ENCODE data around the gene NEBL. TPM values are rescaled to one million over a fixed set of nuclear protein-coding genes. Genes with fewer than 3 reads are reported as not detected.

The NEBL gene
- total RNA-seq, 1 donor from 2014 or later: 25.5 TPM

DNA sequence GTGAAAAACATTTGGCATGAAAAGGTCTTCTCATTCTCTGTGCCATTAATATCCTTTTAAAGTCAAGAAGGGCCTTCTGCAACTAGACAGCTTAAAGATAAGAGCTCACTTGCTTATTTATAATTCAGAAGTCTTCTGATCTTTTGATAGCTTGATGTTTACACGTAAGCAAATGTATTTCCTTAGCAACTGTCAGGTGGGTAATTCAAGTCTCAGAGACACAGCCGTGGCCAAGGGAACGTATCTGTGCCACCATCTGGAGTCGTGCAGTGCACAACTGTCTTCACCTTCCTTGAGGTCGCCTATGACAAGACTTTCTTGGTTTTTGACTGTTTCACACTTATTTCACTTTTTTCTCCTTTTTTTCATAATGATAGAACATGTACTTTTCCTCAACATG lies 4.0 kb upstream of the NEBL start:
- no peak for DNase-seq (ENCODE audit: low spot score)

DNA sequence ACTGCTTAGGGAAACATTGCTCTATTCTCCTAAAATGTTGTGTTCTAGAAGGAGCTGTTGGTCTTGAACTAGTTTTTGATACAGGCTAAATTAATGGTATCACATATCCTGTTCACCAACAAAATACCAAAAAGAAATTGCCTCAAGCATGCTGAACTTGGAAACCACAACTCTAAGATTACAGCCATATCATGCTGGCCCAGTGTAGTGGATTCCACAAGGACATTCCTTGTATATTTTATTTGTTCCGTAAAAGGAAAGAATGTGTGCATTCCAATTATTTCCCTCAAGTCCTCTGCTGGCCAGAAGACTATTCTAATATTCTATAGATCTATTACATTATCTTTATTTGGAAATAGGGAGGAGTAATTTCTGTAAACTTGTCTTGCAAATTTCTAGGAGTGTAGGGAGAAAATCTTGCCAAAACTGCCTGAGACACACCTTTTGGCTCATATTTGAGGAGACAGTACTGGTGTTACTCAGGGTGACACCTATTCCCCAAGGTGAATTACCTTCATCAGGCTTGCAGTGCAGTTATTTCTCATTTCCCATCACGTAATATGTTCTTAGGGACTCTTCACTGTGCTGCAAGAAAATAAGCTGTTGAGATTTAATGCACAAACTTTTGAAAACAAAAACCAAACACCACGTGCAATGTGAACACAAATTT lies 1.9 kb upstream of the NEBL start:
- no peak for DNase-seq (ENCODE audit: low spot score)

DNA sequence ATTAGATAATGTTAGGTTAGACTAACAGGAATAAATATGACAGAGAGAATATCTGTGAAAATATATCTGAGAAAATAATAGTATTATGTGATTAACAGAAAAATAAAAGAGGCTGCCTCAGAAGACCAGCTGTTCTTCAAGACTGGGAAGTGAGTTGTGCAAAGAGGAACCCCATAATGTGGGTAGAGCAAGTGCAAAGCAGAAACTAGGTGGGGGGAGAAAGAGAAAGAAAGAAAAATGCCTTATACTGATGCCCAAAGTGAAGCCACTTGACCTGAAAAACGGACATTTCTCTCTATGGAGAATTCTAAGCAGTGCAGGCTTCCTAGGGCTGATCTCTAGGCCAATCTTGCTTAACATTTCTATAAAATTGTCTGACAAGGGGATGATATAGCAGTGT lies 3.8 kb downstream of the NEBL start:
- DNase-seq (ENCODE audit: low spot score): no peak

DNA sequence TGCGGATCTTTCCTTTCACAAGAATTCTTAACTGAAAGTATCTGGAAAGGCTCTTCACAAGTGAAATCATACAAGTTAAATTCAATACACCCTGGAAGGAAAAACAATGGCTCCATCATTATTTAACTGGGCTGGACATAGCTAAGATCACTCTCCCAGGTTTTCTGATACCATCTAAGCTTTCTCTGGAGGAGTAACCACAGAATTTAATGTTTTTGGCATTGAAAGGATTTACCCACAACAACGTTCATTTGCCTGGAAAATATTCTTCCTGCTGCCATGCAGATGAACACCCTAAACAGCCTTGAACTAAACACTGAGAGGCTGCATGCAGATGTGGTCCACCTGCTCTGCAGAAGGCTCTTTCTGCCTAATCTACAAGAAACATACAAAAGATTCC lies 4.3 kb downstream of the NEBL start:
- DNase-seq (ENCODE audit: low spot score): no peak

DNA sequence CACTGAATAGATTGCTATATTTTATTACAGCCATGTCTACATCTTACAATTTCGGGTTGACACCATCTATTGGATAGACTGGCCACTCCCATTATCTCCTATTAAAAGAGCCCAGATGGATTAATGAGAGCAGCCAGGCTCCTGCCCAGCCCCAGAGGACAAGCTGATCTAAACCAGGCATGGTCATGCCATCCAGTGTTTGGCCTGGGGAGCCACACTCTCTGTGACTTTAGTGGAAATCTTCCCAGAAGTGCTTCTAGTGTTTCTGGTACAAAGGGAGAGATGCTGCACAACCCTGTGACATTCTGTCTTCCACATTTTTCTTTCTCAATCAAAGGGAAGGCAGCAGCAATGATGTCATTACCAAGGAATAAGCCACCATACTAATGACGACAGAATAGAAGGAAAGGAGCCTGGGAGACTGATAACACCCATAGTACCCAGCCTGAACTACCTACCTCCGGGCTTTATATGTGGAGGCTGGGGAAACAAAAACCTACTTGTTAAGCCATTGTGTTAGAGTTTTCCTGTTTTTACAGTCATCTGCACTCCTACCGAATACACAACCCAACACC lies 5.0 kb downstream of the NEBL start:
- no peak for DNase-seq (ENCODE audit: low spot score)

DNA sequence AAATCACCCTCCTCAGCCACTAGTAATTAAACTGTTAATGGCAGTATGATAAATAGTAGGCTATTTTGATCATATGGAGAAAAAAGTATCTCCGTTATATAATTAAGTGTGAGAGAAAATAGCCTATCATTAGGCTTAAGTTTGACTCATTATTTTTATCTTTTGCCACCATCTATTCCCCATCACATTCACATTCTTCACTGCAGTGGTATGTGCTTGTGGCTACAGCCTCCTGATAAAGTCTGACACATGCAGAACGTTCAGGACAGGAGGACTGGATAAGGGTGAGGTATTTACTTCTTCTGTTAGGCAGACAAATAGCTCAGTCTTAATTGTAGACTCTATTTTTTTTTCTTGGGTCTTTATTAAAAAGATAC lies 5.8 kb downstream of the NEBL start:
- no peak for DNase-seq (ENCODE audit: low spot score)

DNA sequence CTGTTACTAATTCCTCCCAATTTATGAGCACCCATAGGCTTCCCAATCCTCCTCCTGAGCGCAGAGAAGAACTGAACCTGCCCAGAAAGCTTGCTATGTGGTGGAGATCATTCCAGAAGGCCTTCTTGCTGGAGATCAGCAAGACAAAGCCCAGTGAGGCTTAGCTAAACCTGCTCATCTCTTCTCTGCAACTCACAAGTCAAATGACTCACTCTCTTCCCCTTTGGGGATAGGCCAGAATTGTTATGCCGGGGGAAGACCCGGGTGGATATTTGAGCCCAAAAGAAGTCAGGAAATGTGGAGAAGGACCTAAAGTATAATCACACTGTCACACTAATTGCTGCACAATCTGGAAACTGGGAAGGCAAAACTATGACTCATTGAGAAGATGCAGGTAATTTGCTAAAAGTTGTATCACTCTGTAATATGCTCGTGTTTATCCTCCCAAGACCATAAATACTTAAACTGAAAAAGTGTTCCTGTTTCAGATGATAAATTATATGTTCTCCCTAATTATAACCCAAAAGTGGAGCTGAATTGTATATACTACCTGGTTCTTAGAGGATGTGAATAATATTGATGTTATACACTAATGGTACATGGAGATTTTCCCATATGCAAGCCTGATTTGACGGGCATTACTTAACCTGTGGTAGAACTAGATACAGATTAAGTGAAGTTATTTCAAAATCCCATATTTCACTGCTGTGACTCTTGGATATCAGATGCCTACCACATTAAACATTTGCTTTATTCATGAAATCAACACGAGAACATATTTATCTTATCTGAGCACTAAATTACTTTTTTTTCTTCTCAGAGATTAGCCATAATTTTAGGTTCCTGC lies 6.4 kb downstream of the NEBL start:
- DNase-seq (ENCODE audit: low spot score): no peak

DNA sequence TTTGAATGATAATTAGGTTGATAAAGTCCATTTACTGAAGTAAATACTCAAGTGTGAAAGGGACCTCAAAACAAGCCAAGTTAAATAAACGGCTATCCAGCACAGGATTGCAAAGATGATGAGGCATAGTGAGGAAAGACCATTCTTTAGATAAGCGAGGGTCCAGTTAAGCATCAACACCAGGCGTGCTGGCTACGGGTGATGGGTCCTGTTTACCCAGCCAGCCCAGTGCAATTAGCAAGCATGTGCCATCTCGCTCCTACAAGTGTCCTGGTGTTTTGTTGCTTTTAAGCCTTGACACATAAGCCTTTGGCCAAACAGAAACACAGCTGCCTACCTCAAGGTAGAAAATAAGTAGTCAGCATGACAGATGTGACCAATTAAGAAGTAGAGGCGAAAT lies 7.1 kb downstream of the NEBL start:
- DNase-seq (ENCODE audit: low spot score): no peak

DNA sequence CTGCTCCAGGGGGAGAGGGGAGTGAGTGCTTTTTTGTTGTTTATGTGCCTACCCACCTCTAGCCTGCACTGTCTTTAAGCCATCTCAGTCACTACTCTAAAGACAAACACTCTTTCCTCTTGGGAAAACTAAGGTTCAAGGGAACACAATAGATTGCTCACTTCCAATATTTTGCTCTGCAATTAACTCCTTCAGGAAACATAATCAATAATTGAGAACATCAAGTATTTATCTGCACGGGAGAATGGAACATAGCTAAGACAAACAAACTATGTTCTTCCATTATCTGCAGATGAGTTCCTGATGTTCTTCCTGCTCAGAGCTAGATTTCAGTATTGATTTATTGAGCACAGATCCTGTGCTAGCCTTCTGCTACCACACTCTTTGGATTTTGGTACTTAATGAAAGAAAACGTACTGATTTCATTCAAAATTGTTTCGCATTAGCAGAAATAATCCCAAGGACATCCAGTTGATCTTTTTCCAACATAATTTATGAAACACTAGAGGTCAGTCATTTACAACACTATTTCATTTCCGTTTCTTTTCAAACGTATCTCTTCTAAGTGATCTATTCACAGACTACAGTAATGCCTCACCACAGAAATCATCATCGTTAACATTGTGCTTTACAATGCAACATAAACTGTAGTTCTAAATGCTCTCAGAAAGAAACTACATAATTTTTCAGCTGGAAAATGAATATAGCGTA lies 8.3 kb downstream of the NEBL start:
- DNase-seq (ENCODE audit: low spot score): no peak

DNA sequence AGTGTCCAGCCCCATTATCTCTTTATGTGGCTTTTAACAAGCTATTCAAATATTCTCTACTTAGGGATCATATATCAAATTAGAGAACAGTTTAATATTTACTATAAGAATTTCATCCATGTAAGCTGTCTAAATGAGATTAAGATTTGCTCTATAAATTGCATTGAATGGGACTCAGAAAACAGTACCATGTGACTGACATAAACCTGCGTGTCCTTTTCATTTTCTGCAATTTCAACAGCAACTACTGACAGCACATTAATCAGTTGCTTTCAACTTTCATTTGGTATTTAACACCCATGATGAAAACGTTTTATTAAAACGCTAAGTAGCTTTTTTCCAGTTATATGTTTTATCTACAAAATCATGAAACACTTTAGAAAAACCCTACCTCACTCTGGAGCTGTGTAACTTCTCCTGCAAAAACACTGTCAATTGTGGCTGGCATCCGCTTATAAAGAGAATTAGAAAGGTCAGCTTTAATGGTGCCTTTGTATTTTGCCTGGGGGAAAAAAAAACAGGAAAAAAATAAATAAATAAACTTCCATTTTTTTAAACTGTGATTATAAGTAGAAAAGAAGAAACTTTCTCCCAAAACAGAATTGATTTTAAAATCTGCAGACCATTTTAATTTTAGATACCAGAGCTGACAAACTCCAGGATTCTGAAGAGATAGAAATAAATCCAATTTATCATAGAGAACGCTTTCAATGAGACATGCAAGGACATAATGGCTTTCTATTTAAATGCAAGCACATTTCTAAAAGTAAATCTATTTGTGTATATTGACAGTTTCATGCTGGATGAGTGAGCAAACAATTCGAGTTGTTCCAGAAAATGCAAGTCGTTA lies 9.2 kb downstream of the NEBL start:
- no peak for DNase-seq (ENCODE audit: low spot score)

DNA sequence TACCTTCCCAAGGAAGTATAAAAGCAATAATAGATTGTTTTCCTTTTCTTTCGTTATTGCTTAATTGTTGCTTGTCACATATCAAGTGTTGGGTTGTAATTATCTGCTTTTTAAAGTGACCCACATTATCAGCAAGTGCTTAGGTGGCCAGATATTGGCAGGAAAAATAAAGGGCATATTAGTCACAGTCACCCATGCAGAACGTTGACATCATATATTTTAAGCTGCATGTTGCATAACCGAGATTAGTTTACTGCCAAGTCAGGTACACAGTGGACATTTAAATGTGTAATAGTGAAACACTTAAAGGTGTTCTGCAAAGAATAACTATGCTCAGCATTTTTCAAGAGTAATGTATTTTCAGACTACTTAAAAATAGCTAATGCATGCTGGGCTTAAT lies 11.4 kb downstream of the NEBL start:
- DNase-seq (ENCODE audit: low spot score): no peak

DNA sequence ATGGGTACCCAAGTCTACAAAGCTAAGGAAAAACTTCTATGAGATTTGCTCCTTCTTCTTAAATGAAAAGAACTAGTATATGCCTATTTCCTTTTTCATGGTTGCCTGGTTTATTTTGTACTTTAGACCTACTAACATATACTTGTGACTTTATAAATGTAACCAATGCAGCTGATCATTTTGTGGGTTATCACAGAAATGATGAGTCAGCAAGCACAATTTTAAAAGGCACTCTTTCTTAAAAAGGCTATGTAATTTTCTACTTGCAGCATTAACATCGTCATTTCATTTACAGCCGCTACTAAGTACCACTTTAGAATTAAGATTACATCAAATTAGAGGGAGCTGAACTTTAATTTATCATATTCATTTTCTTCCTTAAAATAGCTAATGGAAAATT lies 13.6 kb downstream of the NEBL start:
- DNase-seq (ENCODE audit: low spot score): no peak

DNA sequence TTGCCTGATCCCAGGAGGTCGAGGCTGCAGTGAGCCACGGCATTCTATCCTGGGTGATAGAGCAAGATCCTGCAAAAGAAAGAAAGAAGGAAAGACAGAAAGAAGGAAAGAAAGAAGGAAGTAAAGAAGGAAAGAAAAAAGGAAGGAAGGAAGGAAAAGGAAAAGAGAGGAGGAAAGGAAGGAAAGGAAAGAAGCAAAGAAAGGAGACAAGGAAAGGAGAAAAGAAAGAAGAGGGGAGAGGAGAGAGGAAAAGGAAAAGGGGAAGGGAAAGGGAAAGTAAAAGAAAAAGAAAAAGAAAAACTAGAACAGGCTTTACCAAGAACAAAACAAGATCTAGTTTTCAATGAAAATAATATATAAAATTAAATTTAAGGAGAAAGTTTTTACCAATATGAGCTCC lies 15.0 kb downstream of the NEBL start:
- DNase-seq (ENCODE audit: low spot score): no peak

DNA sequence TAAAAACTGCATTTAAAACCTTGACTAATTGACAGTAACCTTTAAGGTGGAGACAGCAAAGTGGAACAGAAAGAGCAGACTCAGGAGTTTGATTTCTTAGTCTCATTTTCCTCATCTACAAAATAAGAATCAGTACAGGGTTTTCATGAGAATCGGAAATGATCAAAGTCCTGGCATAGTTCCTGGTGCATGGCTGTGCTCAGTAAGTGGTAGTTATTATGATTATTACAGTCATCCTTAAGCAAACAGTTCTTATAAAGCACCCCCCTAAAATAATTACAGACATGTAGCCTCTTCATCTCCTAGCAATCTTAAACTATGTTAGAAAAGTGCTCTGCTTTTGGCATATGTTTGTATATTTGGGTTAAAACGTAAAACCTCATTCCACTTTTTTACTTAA lies 18.0 kb downstream of the NEBL start:
- no peak for DNase-seq (ENCODE audit: low spot score)

DNA sequence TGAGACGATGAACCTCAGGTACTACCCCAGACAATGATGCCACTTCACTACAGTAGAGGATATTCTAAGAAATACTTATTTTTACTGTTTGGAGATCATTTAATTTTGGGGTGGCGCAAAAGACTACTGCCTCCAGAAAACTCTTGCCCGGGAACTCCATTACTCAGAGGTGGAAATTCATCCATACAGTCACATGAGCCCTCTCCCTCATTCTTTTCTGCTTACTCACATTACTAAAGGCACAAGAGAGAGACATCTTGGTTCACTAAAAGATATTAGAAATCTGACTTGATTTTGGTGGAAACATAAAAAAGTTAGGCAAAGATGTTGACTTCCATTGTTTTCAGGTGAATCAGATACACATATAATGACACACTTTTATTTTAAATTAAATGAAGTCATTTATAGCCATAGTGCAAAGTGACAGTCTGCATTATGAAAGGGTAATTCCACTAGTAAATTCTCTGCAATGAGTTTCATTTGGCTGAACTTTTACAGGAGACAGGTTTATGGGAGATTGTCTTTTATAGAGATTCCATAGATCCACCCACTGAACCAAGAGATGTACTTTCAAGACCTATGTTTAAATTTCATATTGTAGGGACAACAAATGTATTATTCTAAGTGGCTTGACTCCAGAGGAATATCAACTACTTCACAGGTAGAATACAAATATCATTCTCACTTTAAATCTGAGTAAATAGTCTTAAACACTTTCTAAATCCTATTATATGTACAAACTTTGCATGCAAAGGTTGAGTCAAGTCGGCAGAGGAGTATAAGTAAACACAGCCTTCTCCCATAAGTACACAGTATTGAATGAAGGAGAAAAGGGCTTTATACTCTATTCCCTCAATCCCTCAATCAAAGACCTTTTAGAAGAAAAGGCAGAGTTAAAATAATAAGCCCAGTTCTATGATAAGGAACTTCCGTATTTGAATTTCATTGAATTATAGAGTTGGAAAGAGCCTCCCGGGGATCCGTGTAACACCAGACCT lies 18.8 kb downstream of the NEBL start:
- DNase-seq (ENCODE audit: low spot score): no peak

DNA sequence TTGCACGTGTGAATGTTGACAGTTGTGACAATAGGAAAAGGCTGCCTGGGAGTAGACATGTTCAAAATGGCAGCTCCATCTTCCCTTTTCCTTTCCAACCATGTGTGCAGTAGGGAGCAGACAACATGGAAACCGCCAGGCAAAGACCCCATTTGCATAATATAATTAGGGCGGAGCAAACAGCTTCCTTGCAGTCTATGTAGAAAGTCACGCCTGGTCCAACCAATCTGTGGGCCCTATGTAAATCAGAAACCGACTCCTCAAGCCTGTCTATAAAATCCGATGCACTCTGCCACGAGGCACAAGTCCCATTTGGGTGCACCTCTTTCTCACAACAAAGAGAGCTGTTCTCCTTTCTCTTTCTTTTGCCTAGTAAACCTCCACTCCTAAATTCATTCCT lies 19.6 kb downstream of the NEBL start:
- DNase-seq (ENCODE audit: low spot score): no peak

DNA sequence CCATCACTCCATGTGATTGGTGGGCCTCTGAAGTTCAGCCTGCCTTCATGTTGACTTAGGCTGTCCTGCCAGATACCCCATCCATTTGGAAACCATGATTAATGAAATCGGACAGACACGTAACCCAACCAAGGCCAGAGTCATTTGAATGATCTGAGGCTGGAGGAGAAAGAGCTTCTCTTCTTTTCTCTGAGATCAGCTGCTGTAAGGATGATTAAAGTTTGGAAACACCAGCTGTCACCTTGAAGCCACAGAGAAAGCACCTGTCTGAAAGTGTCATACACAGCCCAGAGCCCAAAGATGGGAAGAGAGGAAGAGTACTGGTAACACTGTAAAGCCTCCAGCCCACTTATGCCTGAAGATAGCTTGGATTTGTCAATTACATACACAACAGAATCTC lies 22.9 kb downstream of the NEBL start:
- no peak for DNase-seq (ENCODE audit: low spot score)

DNA sequence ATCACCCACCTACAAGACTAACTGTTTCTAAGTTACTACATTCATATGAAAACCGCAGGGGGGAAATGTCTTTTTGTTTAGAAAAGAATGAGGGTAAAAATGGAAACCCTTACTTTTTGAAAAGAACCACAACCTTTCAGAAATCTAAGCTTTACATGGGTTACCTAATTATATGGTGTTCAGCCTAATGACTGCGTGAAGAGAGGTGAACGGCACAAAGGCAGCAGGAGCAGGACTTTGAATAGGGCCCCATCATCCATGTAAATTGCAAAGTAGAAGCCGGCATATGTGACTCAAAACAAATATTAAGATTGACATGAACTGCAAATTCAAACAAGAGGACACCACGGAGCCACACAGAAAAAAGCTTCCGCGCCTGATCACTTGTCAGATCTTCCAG lies 25.1 kb downstream of the NEBL start:
- no peak for DNase-seq (ENCODE audit: low spot score)

DNA sequence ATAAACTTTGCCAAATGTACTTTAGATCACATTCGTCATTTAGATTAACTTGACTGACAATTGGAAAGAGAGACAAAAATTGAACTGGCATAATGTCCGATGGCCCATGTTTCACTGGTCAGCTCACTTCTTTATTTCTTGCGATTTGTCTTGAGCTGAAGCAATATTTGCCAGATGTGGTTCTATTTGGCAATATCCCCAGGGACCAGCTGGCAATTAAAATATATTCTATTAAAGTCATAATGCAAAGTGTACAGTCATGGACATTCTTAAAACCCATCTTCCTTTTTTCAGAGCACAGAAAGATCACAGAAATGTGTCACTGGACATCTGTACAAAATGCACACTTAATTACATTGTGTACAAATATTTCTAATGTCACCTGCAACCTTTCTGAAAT lies 26.3 kb downstream of the NEBL start:
- DNase-seq (ENCODE audit: low spot score): no peak

DNA sequence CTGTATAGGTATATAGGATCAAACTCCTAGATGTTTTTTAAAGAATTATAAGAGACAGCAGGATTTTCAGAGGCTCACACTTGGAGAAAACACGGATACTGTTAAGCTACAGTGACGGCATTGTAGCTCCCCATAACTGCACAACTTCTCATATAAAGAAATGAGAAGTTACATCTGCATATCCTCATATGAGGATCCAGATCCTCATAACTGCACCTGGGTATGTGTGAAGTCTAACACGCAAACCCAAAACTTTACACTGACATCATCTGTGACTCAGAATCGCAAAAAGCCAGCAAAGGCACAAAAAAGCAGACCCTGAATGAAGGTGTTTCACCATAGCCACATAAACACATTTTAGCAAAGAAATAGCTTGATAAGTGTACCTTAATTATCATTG lies 34.1 kb downstream of the NEBL start:
- no peak for DNase-seq (ENCODE audit: low spot score)
